ENCODE results near the gene MYO1E.

- no peak for TF ChIP-seq CTCF (IDR thresholded peaks at IDR 0.05)
- no peak for TF ChIP-seq EP300 (IDR thresholded peaks at IDR 0.05; ENCODE audit: low read depth)
- no peak for TF ChIP-seq POLR2AphosphoS5 (IDR thresholded peaks at IDR 0.05)
These were observed 110.4 kb downstream of the MYO1E start for GRCh38 chr15:59262316-59262715.

Data from transverse colon (tissue), 4 donors.